GM21367 (cell line): ENCODE data around the gene BTAF1.

Experiments used
- ATAC-seq: cut with Tn5 transposase; IDR thresholded peaks from one replicate; pipeline ENCODE4 v1.9.1; 2021; ENCODE audit not compliant: unreplicated experiment

The BTAF1 gene

GRCh38 chr10:91907914-91908336 is 15.6 kb upstream of the BTAF1 start:
- ATAC-seq: no peak

- peak; percentile 83 for ATAC-seq
Observed at GRCh38 chr10:91908337-91909116, 15.0 kb upstream of the BTAF1 start.

GRCh38 chr10:91909117-91909677 is 14.4 kb upstream of the BTAF1 start, which contains the start of gene FGFBP3:
TSS of gene FGFBP3 (minus strand) at chr10:91909486. CDS start at chr10:91908969, 517 bp downstream.
- no peak for ATAC-seq

- ATAC-seq: no peak
Observed at GRCh38 chr10:91910467-91910866, 13.1 kb upstream of the BTAF1 start.

GRCh38 chr10:91919651-91920050 is 3.9 kb upstream of the BTAF1 start:
- ATAC-seq: no peak

GRCh38 chr10:91924212-91925021 is 847 bp downstream of the BTAF1 start:
- ATAC-seq: peak; percentile 19

GRCh38 chr10:91925022-91925320 is 1.4 kb downstream of the BTAF1 start:
- ATAC-seq: no peak

- ATAC-seq: no peak
Observed at GRCh38 chr10:91930939-91931338, 7.4 kb downstream of the BTAF1 start.

GRCh38 chr10:91931526-91932190 is 8.1 kb downstream of the BTAF1 start:
- no peak for ATAC-seq

- no peak for ATAC-seq
Observed at GRCh38 chr10:91932737-91933136, 9.2 kb downstream of the BTAF1 start.

GRCh38 chr10:91935886-91936285 is 12.3 kb downstream of the BTAF1 start:
- ATAC-seq: no peak

GRCh38 chr10:91939653-91940052 is 16.1 kb downstream of the BTAF1 start:
- ATAC-seq: no peak

- ATAC-seq: no peak
Observed at GRCh38 chr10:91941426-91941825, 17.9 kb downstream of the BTAF1 start.

- no peak for ATAC-seq
Observed at GRCh38 chr10:91944880-91945630, 21.5 kb downstream of the BTAF1 start.

GRCh38 chr10:91953600-91954160 is 30.1 kb downstream of the BTAF1 start:
- no peak for ATAC-seq

- no peak for ATAC-seq
Observed at GRCh38 chr10:91955114-91955513, 31.5 kb downstream of the BTAF1 start.

- ATAC-seq: no peak
Observed at GRCh38 chr10:91957091-91957490, 33.5 kb downstream of the BTAF1 start.

GRCh38 chr10:91969297-91969696 is 45.7 kb downstream of the BTAF1 start:
- no peak for ATAC-seq

GRCh38 chr10:91974960-91975359 is 51.4 kb downstream of the BTAF1 start:
- no peak for ATAC-seq

GRCh38 chr10:91975438-91975837 is 51.9 kb downstream of the BTAF1 start:
- ATAC-seq: no peak
